HepG2 (cell line): ENCODE data around the gene SLC2A13. TPM values are rescaled to one million over a fixed set of nuclear protein-coding genes. Genes with fewer than 3 reads are reported as not detected.

ENCODE experiments used
- ATAC-seq: fragments of 200-7000 bp; cut with Tn5 transposase; 3 replicates; pipeline ENCODE4 v1.9.1; 2020; ENCODE audit warnings: mild to moderate bottlenecking, moderate library complexity
- BruUV-seq: library from RNA; stranded (reverse); fragments of 400-500 nt; replicated peaks from 2 replicates; lab custom pipeline; 2021; lab: Mats Ljungman, UMichigan
- CTCF ChIA-PET: fragments of 300-600 bp; formaldehyde crosslinking; extraction: SDS; loops from one replicate; lab custom pipeline; 2021; ENCODE audit warnings: low total read pairs, inconsistent platforms, low intra/inter-chr PET ratio; lab: Yijun Ruan, JAX
- POLR2A ChIA-PET: fragments of 350-600 bp; sonication (Branson Sonifier 250); formaldehyde crosslinking; loops from one replicate; lab custom pipeline; 2020; ENCODE audit warnings: antibody characterized with exemption, inconsistent platforms; lab: Yijun Ruan, JAX
- DNase-seq: peaks from one replicate; pipeline ENCODE4 v3.0.0-alpha.2; 2015; ENCODE audit warnings: low spot score
- FAIRE-seq: peaks from 3 replicates; lab custom pipeline; 2011; peaks lifted over from hg19 to GRCh38; lab: Jason Lieb, UNC
- H2AFZ ChIP-seq: one replicate; pipeline ENCODE4 v1.6.1; 2011; ENCODE audit warnings: low read length, inconsistent platforms
- H3K27ac ChIP-seq: fragments of 300-600 bp; 3 replicates; pipeline ENCODE4 v1.8.0; 2011; ENCODE audit warnings: mixed run types, mild to moderate bottlenecking, mixed read lengths, low read length, inconsistent platforms; ENCODE audit not compliant: insufficient read depth; ENCODE audit errors: extremely low read length
- H3K27me3 ChIP-seq, 2 experiments: fragments of 200-600 bp in 1 of 2; 2 replicates in 1 of 2; 3 replicates in 1 of 2; pipeline versions ENCODE4 v1.6.0 to v1.8.0; 2011; ENCODE audit warnings: low read length in 2 of 2, mild to moderate bottlenecking in 2 of 2, moderate library complexity in 2 of 2, inconsistent platforms in 1 of 2; ENCODE audit not compliant: insufficient read depth in 2 of 2, control insufficient read depth in 1 of 2
- H3K36me3 ChIP-seq, 2 experiments: fragments of 200-600 bp in 1 of 2; replicated peaks in 1 of 2; 2 replicates in 1 of 2; 3 replicates in 1 of 2; pipeline versions ENCODE4 v1.5.1 to v1.8.0; 2011; ENCODE audit warnings: low read length in 2 of 2, inconsistent platforms in 1 of 2; ENCODE audit not compliant: insufficient read depth in 2 of 2, control insufficient read depth in 1 of 2
- H3K4me1 ChIP-seq: 2 replicates; pipeline ENCODE4 v1.5.1; 2012; ENCODE audit warnings: low read length, inconsistent platforms; ENCODE audit not compliant: insufficient read depth
- H3K4me2 ChIP-seq: 2 replicates; pipeline ENCODE4 v1.6.0; 2011; ENCODE audit warnings: low read depth, low read length, inconsistent platforms
- H3K4me3 ChIP-seq, 3 experiments: fragments of 200-600 bp in 1 of 3; sonication (generic), shearing (Covaris generic) in 1 of 3; replicated peaks in 1 of 3; 2 replicates each; pipeline ENCODE4 v1.5.1; 2011 to 2016; ENCODE audit warnings: low read length in 3 of 3, inconsistent platforms in 2 of 3, low read depth in 2 of 3, mild to moderate bottlenecking in 2 of 3, control low read depth in 1 of 3, mixed read lengths in 1 of 3; ENCODE audit not compliant: insufficient read depth in 1 of 3
- H3K79me2 ChIP-seq: one replicate; pipeline ENCODE4 v1.6.1; 2011; ENCODE audit warnings: low read length, inconsistent platforms; ENCODE audit not compliant: insufficient read depth
- H3K9ac ChIP-seq: 2 replicates; pipeline ENCODE4 v1.6.0; 2011; ENCODE audit warnings: mild to moderate bottlenecking, low read depth, low read length, inconsistent platforms; ENCODE audit not compliant: insufficient read depth
- H3K9me3 ChIP-seq: 2 replicates; pipeline ENCODE4 v1.5.1; 2012; ENCODE audit warnings: mild to moderate bottlenecking, low read length
- H4K20me1 ChIP-seq: 2 replicates; pipeline ENCODE4 v1.6.0; 2011; ENCODE audit warnings: inconsistent platforms, mild to moderate bottlenecking, low read length, moderate library complexity; ENCODE audit not compliant: insufficient read depth
- ATAD3A ChIP-seq: sonication (generic); formaldehyde crosslinking; IDR thresholded peaks from 2 replicates; pipeline ENCODE4 v1.4.0; 2020; ENCODE audit warnings: missing genetic modification reagents
- KLF13 ChIP-seq: sonication (generic); formaldehyde crosslinking; IDR thresholded peaks from 2 replicates; pipeline ENCODE4 v1.4.0; 2020; ENCODE audit warnings: mild to moderate bottlenecking, missing genetic modification reagents
- KLF16 ChIP-seq, 2 experiments: sonication (generic) in 1 of 2; formaldehyde crosslinking in 1 of 2; IDR thresholded peaks; 2 replicates each; pipeline versions ENCODE4 v1.6.1 to v1.8.0; 2016 to 2023; ENCODE audit warnings: missing genetic modification reagents in 2 of 2, missing compliant biosample characterization in 1 of 2
- MAZ ChIP-seq, 2 experiments: sonication (generic) in 1 of 2; formaldehyde crosslinking in 1 of 2; IDR thresholded peaks; 2 replicates each; pipeline versions ENCODE4 v1.5.0 to v1.6.1; 2012 to 2020; ENCODE audit warnings: low read depth in 2 of 2, mild to moderate bottlenecking in 2 of 2, borderline replicate concordance in 1 of 2, improper control_type of control experiment in 1 of 2, low read length in 1 of 2, missing genetic modification reagents in 1 of 2, moderate library complexity in 1 of 2
- PCBP2 ChIP-seq: fragments of 200-400 bp; formaldehyde crosslinking; optimal IDR thresholded peaks from 2 replicates; pipeline ENCODE3; 2018; ENCODE audit warnings: low read length, low read depth; ENCODE audit not compliant: poor library complexity, severe bottlenecking
- SOX13 ChIP-seq, 3 experiments: fragments of 450-650 bp in 1 of 3; sonication (generic) in 1 of 3; formaldehyde crosslinking in 1 of 3; IDR thresholded peaks in 2 of 3; conservative IDR thresholded peaks in 1 of 3; 2 replicates each; pipeline versions ENCODE4 v1.5.0 to v1.6.1; 2016 to 2020; ENCODE audit warnings: antibody characterized with exemption in 1 of 3, mild to moderate bottlenecking in 1 of 3, missing compliant biosample characterization in 1 of 3, missing genetic modification reagents in 1 of 3, moderate library complexity in 1 of 3
- ZEB1 ChIP-seq: IDR thresholded peaks from 2 replicates; pipeline ENCODE4 v1.6.1; 2012; ENCODE audit warnings: mild to moderate bottlenecking, low read depth, inconsistent platforms; ENCODE audit not compliant: insufficient replicate concordance
- ZNF563 ChIP-seq: sonication (generic); formaldehyde crosslinking; IDR thresholded peaks from 2 replicates; pipeline ENCODE4 v1.8.0; 2022; ENCODE audit warnings: mild to moderate bottlenecking, moderate library complexity, missing genetic modification reagents
- ZNF607 ChIP-seq: sonication (generic); formaldehyde crosslinking; IDR thresholded peaks from 2 replicates; pipeline ENCODE4 v1.5.1; 2020; ENCODE audit warnings: missing genetic modification reagents, mild to moderate bottlenecking, borderline replicate concordance
- in situ Hi-C: cut with HindIII; loops from 2 replicates; pipeline ENCODE4 v1.10.0; 2017; ENCODE audit warnings: low pct_unique_long_range_greater_than_20kb; ENCODE audit not compliant: extremely low pct_ligation_motif_present
- intact Hi-C: fragments of 100-400 bp; cut with micrococcal nuclease; formaldehyde crosslinking; loops from one replicate; pipeline ENCODE4 v1.10.0; 2022; ENCODE audit not compliant: unreplicated experiment
- polyA plus RNA-seq, 8 experiments: library from polyadenylated mRNA; depleted of rRNA in 3 of 8; stranded (reverse) in 7 of 8; unstranded in 1 of 8; fragments of >200 nt; fragmentation: Illumina TruSeq in 4 of 8; extraction: Trizol in 4 of 8; gene quantifications; 2 replicates each; pipeline versions ENCODE4 v1.2.1 to v1.2.3, GENCODE V29; 2011 to 2016; ENCODE audit warnings: low read depth in 4 of 8, missing spikeins in 1 of 8, mixed read lengths in 1 of 8; ENCODE audit not compliant: insufficient read depth in 1 of 8
- total RNA-seq, 5 experiments: library from RNA; depleted of rRNA; stranded (reverse); fragments of >200 nt; fragmentation: Illumina TruSeq; extraction: Trizol; gene quantifications; 2 replicates each; pipeline ENCODE4 v1.2.3, GENCODE V29; 2016; ENCODE audit warnings: low read depth in 1 of 5
- TF ChIP-seq, protein P1 (sequence below): sonication (generic); formaldehyde crosslinking; IDR thresholded peaks from 2 replicates; pipeline ENCODE4 v1.5.0; 2020; ENCODE audit warnings: mild to moderate bottlenecking, missing genetic modification reagents
- TF ChIP-seq, protein P2 (sequence below): sonication (generic); formaldehyde crosslinking; IDR thresholded peaks from 2 replicates; pipeline ENCODE4 v1.5.0; 2020; ENCODE audit warnings: missing genetic modification reagents, mild to moderate bottlenecking, borderline replicate concordance
- TF ChIP-seq, protein P3 (sequence below): sonication (generic); formaldehyde crosslinking; IDR thresholded peaks from 2 replicates; pipeline ENCODE4 v1.5.1; 2020; ENCODE audit warnings: missing genetic modification reagents, mild to moderate bottlenecking, borderline replicate concordance

SLC2A13 gene
- total and polyA plus RNA-seq, 2 of the 13 experiments (the other 11 are each of a cell fraction or from before 2014, with no cell fraction given) = 5.5 to 6.0 TPM

DNA sequence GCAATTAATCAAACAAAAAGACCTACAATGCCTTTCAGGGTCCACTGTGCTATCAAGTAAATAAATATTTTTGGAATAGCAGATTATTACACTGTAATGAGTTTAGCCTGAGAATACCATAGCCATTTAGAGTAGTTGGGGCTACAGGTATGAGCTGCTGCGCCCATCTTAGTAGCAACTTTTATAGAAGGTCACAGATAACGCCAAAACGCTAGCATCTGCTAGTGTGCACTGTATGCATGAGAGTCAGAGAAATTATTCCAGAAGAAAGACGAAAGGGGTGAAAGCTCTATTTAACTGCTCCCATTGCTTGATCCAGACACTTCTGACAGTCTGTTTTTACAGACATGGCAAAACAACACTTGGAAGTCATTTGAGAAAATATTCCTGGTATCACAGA, 48.5 kb upstream of the SLC2A13 start (continued):
- TF ChIP-seq, protein P1, sequence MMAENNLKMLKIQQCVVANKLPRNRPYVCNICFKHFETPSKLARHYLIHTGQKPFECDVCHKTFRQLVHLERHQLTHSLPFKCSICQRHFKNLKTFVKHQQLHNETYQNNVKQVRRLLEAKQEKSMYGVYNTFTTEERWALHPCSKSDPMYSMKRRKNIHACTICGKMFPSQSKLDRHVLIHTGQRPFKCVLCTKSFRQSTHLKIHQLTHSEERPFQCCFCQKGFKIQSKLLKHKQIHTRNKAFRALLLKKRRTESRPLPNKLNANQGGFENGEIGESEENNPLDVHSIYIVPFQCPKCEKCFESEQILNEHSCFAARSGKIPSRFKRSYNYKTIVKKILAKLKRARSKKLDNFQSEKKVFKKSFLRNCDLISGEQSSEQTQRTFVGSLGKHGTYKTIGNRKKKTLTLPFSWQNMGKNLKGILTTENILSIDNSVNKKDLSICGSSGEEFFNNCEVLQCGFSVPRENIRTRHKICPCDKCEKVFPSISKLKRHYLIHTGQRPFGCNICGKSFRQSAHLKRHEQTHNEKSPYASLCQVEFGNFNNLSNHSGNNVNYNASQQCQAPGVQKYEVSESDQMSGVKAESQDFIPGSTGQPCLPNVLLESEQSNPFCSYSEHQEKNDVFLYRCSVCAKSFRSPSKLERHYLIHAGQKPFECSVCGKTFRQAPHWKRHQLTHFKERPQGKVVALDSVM (CRISPR knock-in tag) = no peak
- TF ChIP-seq KLF13 (no peak), SOX13 (IDR thresholded peaks at IDR 0.05) (no peak), SOX13 (CRISPR knock-in tag; conservative IDR thresholded peaks at IDR 0.05 in 1 of 2, IDR thresholded peaks at IDR 0.05 in 1 of 2) (no peak), ZNF563 (CRISPR knock-in tag) (no peak)

DNA sequence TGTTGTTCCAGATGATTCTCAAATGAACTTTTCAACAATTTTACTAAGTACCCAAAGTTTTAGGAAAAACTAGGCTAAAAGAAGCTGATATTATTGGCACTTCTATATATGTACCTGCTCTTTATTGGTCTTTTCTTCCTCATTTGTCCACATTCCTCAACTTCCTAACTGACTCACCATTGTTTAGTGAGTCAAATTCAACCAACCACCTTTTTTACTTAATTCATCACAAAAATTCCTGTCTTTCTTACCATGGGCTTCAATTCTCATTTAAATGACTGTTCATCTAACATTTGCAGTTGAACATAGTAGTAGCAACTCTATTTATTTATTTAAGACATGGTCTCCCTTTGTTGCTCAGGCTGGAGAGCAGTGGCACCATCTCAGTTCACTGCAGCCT, 47.6 kb upstream of the SLC2A13 start:
- Histone ChIP-seq H4K20me1 (no peaks in the 10 kb centered on the region), H3K9me3 (no peaks in the 10 kb centered on the region), H3K79me2 (no peaks in the 10 kb centered on the region), H3K4me1 (no peaks in the 10 kb centered on the region), H3K4me2 (no peak overlapping the region), H3K4me3 (no peak overlapping the region), H3K27ac (no peak overlapping the region), H3K9ac (no peak overlapping the region), H2AFZ (no peak overlapping the region), H3K27me3 (no peaks in the 10 kb centered on the region; a peak in 1 of 5 replicates)
- CTCF ChIA-PET = interaction anchor here (2.4 kb wide), 1 partner anchor 160 kb away, joined by 11 read pairs; no protein-coding TSS in a partner anchor
- DNase-seq (no peak), FAIRE-seq (no peak)
- POLR2A ChIA-PET = no interaction called here
- intact Hi-C loops = loop anchor here (1.0 kb wide), 1 partner anchor 160 kb away; no protein-coding TSS in a partner anchor
- in situ Hi-C loops = loop anchor here (5.0 kb wide), 1 partner anchor 164 kb away; no protein-coding TSS in a partner anchor
- TF ChIP-seq KLF16 (CRISPR knock-in tag; IDR thresholded peaks at IDR 0.05) = no peak
- no peak for TF ChIP-seq MAZ (IDR thresholded peaks at IDR 0.05; ENCODE audit: borderline replicate concordance, low read depth, low read length)
- no peak for TF ChIP-seq MAZ (CRISPR knock-in tag; IDR thresholded peaks at IDR 0.05; ENCODE audit: low read depth)
- TF ChIP-seq, protein P2, sequence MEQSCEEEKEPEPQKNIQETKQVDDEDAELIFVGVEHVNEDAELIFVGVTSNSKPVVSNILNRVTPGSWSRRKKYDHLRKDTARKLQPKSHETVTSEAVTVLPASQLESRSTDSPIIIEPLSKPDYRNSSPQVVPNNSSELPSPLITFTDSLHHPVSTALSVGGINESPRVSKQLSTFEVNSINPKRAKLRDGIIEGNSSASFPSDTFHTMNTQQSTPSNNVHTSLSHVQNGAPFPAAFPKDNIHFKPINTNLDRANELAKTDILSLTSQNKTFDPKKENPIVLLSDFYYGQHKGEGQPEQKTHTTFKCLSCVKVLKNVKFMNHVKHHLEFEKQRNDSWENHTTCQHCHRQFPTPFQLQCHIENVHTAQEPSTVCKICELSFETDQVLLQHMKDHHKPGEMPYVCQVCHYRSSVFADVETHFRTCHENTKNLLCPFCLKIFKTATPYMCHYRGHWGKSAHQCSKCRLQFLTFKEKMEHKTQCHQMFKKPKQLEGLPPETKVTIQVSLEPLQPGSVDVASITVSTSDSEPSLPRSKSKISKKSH = no peak
- no peak for TF ChIP-seq ZEB1
- no peak for TF ChIP-seq ATAD3A (CRISPR knock-in tag)
- TF ChIP-seq ZNF607 (CRISPR knock-in tag) = no peak
- TF ChIP-seq, protein P3, sequence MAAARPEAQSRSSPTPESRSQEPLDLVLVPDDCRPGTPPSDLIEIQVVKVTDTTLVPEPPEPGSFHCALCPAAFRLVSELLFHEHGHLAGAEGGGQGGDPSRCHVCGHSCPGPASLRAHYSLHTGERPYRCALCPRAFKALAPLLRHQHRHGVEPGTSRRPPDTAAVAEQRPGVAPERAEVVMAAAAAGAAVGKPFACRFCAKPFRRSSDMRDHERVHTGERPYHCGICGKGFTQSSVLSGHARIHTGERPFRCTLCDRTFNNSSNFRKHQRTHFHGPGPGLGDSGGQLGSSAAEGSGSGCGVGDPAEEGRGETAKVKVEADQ = no peak
- no peak for TF ChIP-seq PCBP2
- TF ChIP-seq, all 625 proteins: peak for 0
- BruUV-seq = no TSS peak
- no peak for ATAC-seq
- no peaks in the 10 kb centered on the region for H3K36me3 ChIP-seq
